Measurements from ENCODE around the gene CAPZA3.
"Not testable (repeated sequence)": the region's sequence is repeated elsewhere in the genome, so short reads cannot be mapped to it uniquely, and the experiment has no call there.

- TF ChIP-seq, protein P1, sequence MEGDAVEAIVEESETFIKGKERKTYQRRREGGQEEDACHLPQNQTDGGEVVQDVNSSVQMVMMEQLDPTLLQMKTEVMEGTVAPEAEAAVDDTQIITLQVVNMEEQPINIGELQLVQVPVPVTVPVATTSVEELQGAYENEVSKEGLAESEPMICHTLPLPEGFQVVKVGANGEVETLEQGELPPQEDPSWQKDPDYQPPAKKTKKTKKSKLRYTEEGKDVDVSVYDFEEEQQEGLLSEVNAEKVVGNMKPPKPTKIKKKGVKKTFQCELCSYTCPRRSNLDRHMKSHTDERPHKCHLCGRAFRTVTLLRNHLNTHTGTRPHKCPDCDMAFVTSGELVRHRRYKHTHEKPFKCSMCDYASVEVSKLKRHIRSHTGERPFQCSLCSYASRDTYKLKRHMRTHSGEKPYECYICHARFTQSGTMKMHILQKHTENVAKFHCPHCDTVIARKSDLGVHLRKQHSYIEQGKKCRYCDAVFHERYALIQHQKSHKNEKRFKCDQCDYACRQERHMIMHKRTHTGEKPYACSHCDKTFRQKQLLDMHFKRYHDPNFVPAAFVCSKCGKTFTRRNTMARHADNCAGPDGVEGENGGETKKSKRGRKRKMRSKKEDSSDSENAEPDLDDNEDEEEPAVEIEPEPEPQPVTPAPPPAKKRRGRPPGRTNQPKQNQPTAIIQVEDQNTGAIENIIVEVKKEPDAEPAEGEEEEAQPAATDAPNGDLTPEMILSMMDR (conservative IDR thresholded peaks at IDR 0.05; ENCODE audit: low read depth, low read length) = not testable (repeated sequence)
- TF ChIP-seq EZH2 (IDR thresholded peaks at IDR 0.05; ENCODE audit: low read length, unreplicated experiment) = not testable (repeated sequence)
Measured at GRCh38 chr12:18785465-18785864, 47.5 kb downstream of the CAPZA3 start.

Data from PC-3 (cell line).